Trophoblast cell (in vitro differentiated cells and primary cell): ENCODE results near the gene PLEKHM3.

Source experiments
- DNase-seq, 2 donors: peaks; one replicate each; pipeline ENCODE4 v3.0.0-alpha.2; 2016
- H2AFZ ChIP-seq: 2 replicates; pipeline ENCODE4 v1.6.1; 2013; ENCODE audit warnings: low read length, moderate library complexity, mild to moderate bottlenecking; ENCODE audit not compliant: insufficient read depth, poor library complexity
- H2AK5ac ChIP-seq: 2 replicates; pipeline ENCODE4 v1.6.1; 2013; ENCODE audit warnings: mild to moderate bottlenecking, low read length
- H2BK120ac ChIP-seq: 2 replicates; pipeline ENCODE4 v1.6.1; 2013; ENCODE audit warnings: low read length, mild to moderate bottlenecking, moderate library complexity; ENCODE audit not compliant: insufficient read depth, poor library complexity
- H2BK12ac ChIP-seq: 2 replicates; pipeline ENCODE4 v1.6.1; 2013; ENCODE audit warnings: mild to moderate bottlenecking, low read length, moderate library complexity
- H2BK5ac ChIP-seq: 2 replicates; pipeline ENCODE4 v1.6.1; 2013; ENCODE audit warnings: low read length, low read depth, moderate library complexity, mild to moderate bottlenecking; ENCODE audit not compliant: poor library complexity
- H3K14ac ChIP-seq: 2 replicates; pipeline ENCODE4 v1.6.1; 2013; ENCODE audit warnings: mild to moderate bottlenecking, low read length
- H3K18ac ChIP-seq: 2 replicates; pipeline ENCODE4 v1.6.1; 2013; ENCODE audit warnings: mild to moderate bottlenecking, low read length
- H3K23ac ChIP-seq: 2 replicates; pipeline ENCODE4 v1.6.1; 2013; ENCODE audit warnings: low read length
- H3K27ac ChIP-seq: 2 replicates; pipeline ENCODE4 v1.5.1; 2013; ENCODE audit warnings: low read depth, mild to moderate bottlenecking, inconsistent platforms, low read length, moderate library complexity
- H3K27me3 ChIP-seq: 2 replicates; pipeline ENCODE4 v1.6.1; 2013; ENCODE audit warnings: inconsistent platforms, mild to moderate bottlenecking, low read length, moderate library complexity; ENCODE audit not compliant: insufficient read depth
- H3K36me3 ChIP-seq, 2 experiments: 1 replicate in 1 of 2; 2 replicates in 1 of 2; pipeline ENCODE4 v1.6.1; 2013; ENCODE audit warnings: low read length in 2 of 2, mild to moderate bottlenecking in 2 of 2, moderate library complexity in 1 of 2; ENCODE audit not compliant: insufficient read depth in 2 of 2, control insufficient read depth in 1 of 2
- H3K4ac ChIP-seq: 2 replicates; pipeline ENCODE4 v1.6.1; 2013; ENCODE audit warnings: low read depth, mild to moderate bottlenecking, low read length, moderate library complexity
- H3K4me1 ChIP-seq, 2 experiments: 1 replicate in 1 of 2; 2 replicates in 1 of 2; pipeline ENCODE4 v1.6.1; 2013; ENCODE audit warnings: low read length in 2 of 2, mild to moderate bottlenecking in 2 of 2, moderate library complexity in 1 of 2; ENCODE audit not compliant: insufficient read depth in 2 of 2, control insufficient read depth in 1 of 2
- H3K4me2 ChIP-seq: 2 replicates; pipeline ENCODE4 v1.6.1; 2013; ENCODE audit warnings: inconsistent platforms, mild to moderate bottlenecking, low read length, moderate library complexity
- H3K4me3 ChIP-seq: 2 replicates; pipeline ENCODE4 v1.5.1; 2013; ENCODE audit warnings: mild to moderate bottlenecking, low read depth, low read length, inconsistent platforms
- H3K79me1 ChIP-seq: one replicate; pipeline ENCODE4 v1.6.1; 2013; ENCODE audit warnings: low read length
- H3K79me2 ChIP-seq: 2 replicates; pipeline ENCODE4 v1.6.1; 2013; ENCODE audit warnings: low read length, mild to moderate bottlenecking; ENCODE audit not compliant: control insufficient read depth, insufficient read depth, poor library complexity
- H3K9ac ChIP-seq: 2 replicates; pipeline ENCODE4 v1.6.1; 2013; ENCODE audit warnings: mild to moderate bottlenecking, low read length
- H3K9me3 ChIP-seq: 2 replicates; pipeline ENCODE4 v1.6.1; 2013; ENCODE audit warnings: low read depth, mild to moderate bottlenecking, control low read depth, inconsistent platforms, low read length; ENCODE audit not compliant: insufficient read depth
- H4K12ac ChIP-seq: 2 replicates; pipeline ENCODE4 v1.6.1; 2013; ENCODE audit warnings: low read depth, mild to moderate bottlenecking, low read length, moderate library complexity
- H4K8ac ChIP-seq: 2 replicates; pipeline ENCODE4 v1.6.1; 2013; ENCODE audit warnings: low read depth, mild to moderate bottlenecking, low read length, moderate library complexity
- H4K91ac ChIP-seq: one replicate; pipeline ENCODE4 v1.6.1; 2013; ENCODE audit warnings: low read depth, mild to moderate bottlenecking, low read length, moderate library complexity
- WGBS: extraction: QIAGEN DNeasy Blood & Tissue Kit; methylation state at CpG from one replicate; pipeline ENCODE4 v1.1.7; 2013; ENCODE audit warnings: missing lambda C conversion rate; ENCODE audit not compliant: insufficient read length, insufficient coverage; ENCODE audit errors: extremely low coverage; 5-methylcytosine and 5-hydroxymethylcytosine counted together

The PLEKHM3 gene

GRCh38 chr2:208042041-208042440 lies 16.7 kb upstream of the PLEKHM3 start:
- no peak overlapping the region for H3K27ac ChIP-seq
- peak in 1 of 2 donors; percentile 20 for DNase-seq
- H4K12ac ChIP-seq, result no peak overlapping the region
- no peaks in the 10 kb centered on the region for H3K9me3 ChIP-seq
- no peak overlapping the region for H3K23ac ChIP-seq
- no peak overlapping the region for H4K91ac ChIP-seq
- H2BK12ac ChIP-seq, result no peak overlapping the region
- H3K79me2 ChIP-seq, result no peaks in the 10 kb centered on the region
- H3K9ac ChIP-seq, result no peak overlapping the region
- H4K8ac ChIP-seq, result no peak overlapping the region
- H3K36me3 ChIP-seq, result no peaks in the 10 kb centered on the region
- H3K4ac ChIP-seq, result no peak overlapping the region
- no peak overlapping the region for H2BK120ac ChIP-seq
- no CpG with 5 or more reads among the region's 3 CpGs for WGBS
- H2AFZ ChIP-seq, result no peak overlapping the region
- H3K4me3 ChIP-seq, result no peak overlapping the region
- no peak overlapping the region for H3K14ac ChIP-seq
- H3K79me1 ChIP-seq, result peaks cover 2% of the 10 kb centered on the region
- no peak overlapping the region for H2BK5ac ChIP-seq
- no peak overlapping the region for H3K4me2 ChIP-seq
- H2AK5ac ChIP-seq, result no peak overlapping the region
- H3K4me1 ChIP-seq, result peaks cover 8 to 10% of the 10 kb centered on the region in 2 experiments
- H3K27me3 ChIP-seq, result no peaks in the 10 kb centered on the region
- H3K18ac ChIP-seq, result no peak overlapping the region

DNA sequence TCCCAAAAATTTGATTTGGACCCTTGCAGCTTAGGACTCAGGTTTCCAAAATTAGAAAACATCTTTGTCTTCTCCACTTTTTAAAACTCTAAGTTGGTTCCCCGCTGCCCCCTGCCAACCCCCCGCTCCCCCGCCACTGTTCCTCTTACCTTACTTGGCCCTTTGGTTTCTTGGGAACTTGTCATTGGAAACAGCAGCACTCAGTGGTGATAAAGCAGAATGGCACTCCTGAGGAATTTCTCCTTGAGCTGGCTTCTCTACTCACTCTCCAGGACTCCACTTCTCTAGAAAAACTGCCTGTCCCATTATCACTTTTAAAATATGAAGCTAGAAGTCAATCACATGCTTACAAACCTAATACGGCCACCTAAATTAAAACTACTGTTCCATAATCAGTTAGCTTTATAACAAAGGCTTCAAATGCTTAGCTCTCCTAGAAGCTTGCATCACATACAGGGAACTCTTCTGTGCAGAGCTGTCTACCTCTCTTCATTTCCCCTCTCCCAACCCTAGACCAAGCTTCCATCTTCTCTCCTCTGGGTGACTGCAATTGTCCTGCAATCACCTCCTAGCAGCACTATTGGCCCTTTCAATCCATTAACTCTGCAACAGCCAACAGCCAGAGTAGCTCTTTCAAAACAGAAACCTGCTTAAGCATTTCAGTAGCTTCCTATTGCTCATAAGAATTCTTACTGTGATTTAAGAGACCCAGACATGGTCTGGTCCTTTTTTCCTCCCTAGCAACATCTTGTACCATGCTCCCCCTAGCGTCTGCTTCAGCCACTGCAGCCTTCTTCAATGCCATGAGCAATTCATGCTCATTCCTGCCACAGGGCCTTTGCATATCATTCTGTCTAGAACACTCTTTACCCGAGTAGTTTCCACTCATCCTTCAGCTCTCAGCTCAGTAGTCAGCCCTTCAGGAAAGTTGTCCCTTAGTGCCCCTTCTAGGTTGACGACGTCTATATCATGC lies 15.2 kb upstream of the PLEKHM3 start:
- Histone ChIP-seq H2AK5ac (no peak overlapping the region), H2BK120ac (no peak overlapping the region), H4K8ac (no peak overlapping the region), H3K14ac (no peak overlapping the region), H3K79me2 (no peaks in the 10 kb centered on the region), H3K9me3 (no peaks in the 10 kb centered on the region), H3K9ac (no peak overlapping the region), H3K27me3 (no peaks in the 10 kb centered on the region), H2AFZ (no peak overlapping the region), H3K4me1 (peaks cover 8 to 10% of the 10 kb centered on the region in 2 experiments), H3K79me1 (peaks cover 2% of the 10 kb centered on the region), H3K36me3 (no peaks in the 10 kb centered on the region), H3K4me3 (no peak overlapping the region), H3K23ac (no peak overlapping the region), H3K27ac (peak overlapping the region; percentile 41), H3K18ac (no peak overlapping the region), H2BK5ac (peak overlapping the region; percentile 46), H3K4ac (no peak overlapping the region), H4K12ac (no peak overlapping the region), H2BK12ac (no peak overlapping the region), H3K4me2 (no peak overlapping the region), H4K91ac (no peak overlapping the region)
- WGBS, result no CpG with 5 or more reads among the region's 8 CpGs
- peak; percentile 94 to 98 for DNase-seq

DNA sequence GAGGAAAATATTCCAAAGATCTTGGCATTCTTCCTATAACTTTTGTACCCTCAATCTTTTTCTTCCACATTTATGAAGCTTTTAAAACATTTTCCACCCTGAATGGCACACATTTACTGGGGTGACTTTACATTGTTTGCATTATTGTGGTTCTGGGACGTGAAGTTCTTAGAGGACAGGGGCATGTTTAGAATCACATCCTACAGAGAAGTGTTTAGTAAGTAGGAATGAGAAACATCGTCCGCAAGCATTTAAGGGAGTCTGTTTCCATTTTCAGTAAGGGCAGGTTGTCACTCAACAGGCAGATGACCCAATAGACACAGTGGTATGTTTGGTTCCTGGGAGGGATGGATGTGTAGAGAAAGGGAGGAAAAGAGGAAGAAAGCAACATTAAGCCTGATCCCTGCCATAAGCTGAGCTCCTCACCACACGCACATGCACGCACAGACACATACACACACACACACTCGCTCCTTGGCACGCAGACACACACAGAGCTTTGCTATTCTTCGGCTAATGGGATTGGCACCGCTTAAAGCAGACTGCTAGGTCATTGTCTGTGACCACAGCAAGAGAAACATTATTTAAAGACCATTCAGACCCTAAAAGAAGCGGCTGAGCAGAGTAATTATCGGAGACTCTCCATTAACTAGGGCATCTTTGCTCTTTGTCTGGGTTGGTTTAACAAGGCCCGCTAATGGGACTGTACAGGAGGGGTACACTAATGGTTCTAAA lies 14.2 kb upstream of the PLEKHM3 start:
- DNase-seq, result no peak
- H3K79me1 ChIP-seq, result peaks cover 2% of the 10 kb centered on the region
- no peak overlapping the region for H3K23ac ChIP-seq
- H3K79me2 ChIP-seq, result no peaks in the 10 kb centered on the region
- H2BK120ac ChIP-seq, result peak overlapping the region; percentile 52
- H4K12ac ChIP-seq, result no peak overlapping the region
- H3K27ac ChIP-seq, result peak overlapping the region; percentile 64
- H2AK5ac ChIP-seq, result no peak overlapping the region
- peak overlapping the region; percentile 24 for H2BK5ac ChIP-seq
- H3K9me3 ChIP-seq, result no peaks in the 10 kb centered on the region
- no peak overlapping the region for H3K4ac ChIP-seq
- H4K8ac ChIP-seq, result peak overlapping the region; percentile 61
- H3K36me3 ChIP-seq, result peaks cover 0 to 2% of the 10 kb centered on the region in 2 experiments
- H3K9ac ChIP-seq, result no peak overlapping the region
- peak overlapping the region; percentile 64 for H4K91ac ChIP-seq
- no CpG with 5 or more reads among the region's 12 CpGs for WGBS
- H2AFZ ChIP-seq, result peak overlapping the region; percentile 67
- H3K18ac ChIP-seq, result peak overlapping the region; percentile 42
- H2BK12ac ChIP-seq, result peak overlapping the region; percentile 87
- H3K4me1 ChIP-seq, result peaks cover 8 to 10% of the 10 kb centered on the region in 2 experiments
- H3K4me2 ChIP-seq, result no peak overlapping the region
- H3K4me3 ChIP-seq, result no peak overlapping the region
- no peaks in the 10 kb centered on the region for H3K27me3 ChIP-seq
- H3K14ac ChIP-seq, result peak overlapping the region; percentile 21

GRCh38 chr2:208037564-208038487 lies 12.5 kb upstream of the PLEKHM3 start:
- Histone ChIP-seq H3K4me3 (no peak overlapping the region), H4K12ac (no peak overlapping the region), H2AFZ (no peak overlapping the region), H2BK12ac (peak overlapping the region; percentile 65), H3K79me2 (no peaks in the 10 kb centered on the region), H3K4me1 (peaks cover 8 to 10% of the 10 kb centered on the region in 2 experiments), H3K23ac (no peak overlapping the region), H3K27ac (peak overlapping the region; percentile 70), H3K9ac (no peak overlapping the region), H2BK5ac (peak overlapping the region; percentile 67), H3K27me3 (no peaks in the 10 kb centered on the region), H4K91ac (peak overlapping the region; percentile 70), H3K79me1 (peaks cover 2% of the 10 kb centered on the region), H2AK5ac (no peak overlapping the region), H3K18ac (no peak overlapping the region), H3K14ac (no peak overlapping the region), H3K4me2 (no peak overlapping the region), H4K8ac (peak overlapping the region; percentile 9), H3K4ac (no peak overlapping the region), H3K36me3 (peaks cover 0 to 2% of the 10 kb centered on the region in 2 experiments), H3K9me3 (no peaks in the 10 kb centered on the region), H2BK120ac (peak overlapping the region; percentile 63)
- peak; percentile 54 to 86 for DNase-seq
- WGBS, result no CpG with 5 or more reads among the region's 4 CpGs
